DOHH2 (cell line): Measurements from ENCODE around the gene SH2D6.

Source experiments
- H3F3A ChIP-seq: fragments of 200-600 bp; sonication (generic), shearing (Covaris generic); 2 replicates; pipeline ENCODE4 v1.6.0; 2016; ENCODE audit warnings: antibody characterized with exemption, mild to moderate bottlenecking; ENCODE audit not compliant: control insufficient read depth, insufficient read depth
- H3K27ac ChIP-seq: fragments of 200-600 bp; sonication (generic); 2 replicates; pipeline ENCODE4 v1.5.1; 2014; ENCODE audit warnings: low read depth, mild to moderate bottlenecking, low read length, moderate library complexity
- H3K27me3 ChIP-seq: fragments of 200-600 bp; sonication (generic); 2 replicates; pipeline ENCODE4 v1.6.1; 2014; ENCODE audit warnings: mild to moderate bottlenecking, low read length, mixed read lengths; ENCODE audit not compliant: control insufficient read depth
- H3K36me3 ChIP-seq: fragments of 200-600 bp; sonication (generic); 2 replicates; pipeline ENCODE4 v1.6.1; 2014; ENCODE audit warnings: mild to moderate bottlenecking, low read length, moderate library complexity, mixed read lengths; ENCODE audit not compliant: control insufficient read depth
- H3K4me1 ChIP-seq: fragments of 200-600 bp; sonication (generic); 2 replicates; pipeline ENCODE4 v1.6.1; 2014; ENCODE audit warnings: mild to moderate bottlenecking, low read length, mixed read lengths; ENCODE audit not compliant: control insufficient read depth
- H3K4me2 ChIP-seq: fragments of 200-600 bp; sonication (generic); 2 replicates; pipeline ENCODE4 v1.6.0; 2014; ENCODE audit warnings: mild to moderate bottlenecking, low read length, moderate library complexity
- H3K4me3 ChIP-seq: fragments of 200-600 bp; sonication (generic); 2 replicates; pipeline ENCODE4 v1.5.1; 2014; ENCODE audit warnings: mild to moderate bottlenecking, low read length, mixed read lengths
- H3K79me2 ChIP-seq: fragments of 200-600 bp; sonication (generic); 2 replicates; pipeline ENCODE4 v1.6.1; 2014; ENCODE audit warnings: mild to moderate bottlenecking, low read length, mixed read lengths; ENCODE audit not compliant: control insufficient read depth
- H3K9me2 ChIP-seq: fragments of 200-600 bp; sonication (generic); replicated peaks from 2 replicates; pipeline ENCODE4 v1.6.1; 2014; ENCODE audit warnings: mild to moderate bottlenecking, low read length, mixed read lengths; ENCODE audit not compliant: control insufficient read depth
- H3K9me3 ChIP-seq: fragments of 200-600 bp; sonication (generic); 2 replicates; pipeline ENCODE4 v1.6.1; 2014; ENCODE audit warnings: antibody characterized with exemption, low read length, mixed read lengths; ENCODE audit not compliant: control insufficient read depth, insufficient read depth
- H4K20me1 ChIP-seq: fragments of 200-600 bp; sonication (generic); 2 replicates; pipeline ENCODE4 v1.6.0; 2014; ENCODE audit warnings: low read depth, mild to moderate bottlenecking, antibody characterized with exemption, low read length, moderate library complexity; ENCODE audit not compliant: control insufficient read depth, insufficient read depth
- CTCF ChIP-seq: fragments of 200-600 bp; sonication (generic); IDR thresholded peaks from one replicate; pipeline ENCODE4 v1.5.1; 2014; ENCODE audit warnings: antibody characterized with exemption, mild to moderate bottlenecking, low read depth, low read length; ENCODE audit not compliant: poor library complexity, severe bottlenecking
- EZH2phosphoT487 ChIP-seq: fragments of 200-600 bp; sonication (generic); IDR thresholded peaks from 2 replicates; pipeline ENCODE4 v1.6.1; 2017; ENCODE audit warnings: borderline replicate concordance, mild to moderate bottlenecking, antibody characterized with exemption, low read length, moderate library complexity, mixed read lengths

SH2D6 gene

GRCh38 chr2:85436836-85437487, 18.4 kb downstream of the SH2D6 start:
- H3K27ac ChIP-seq: no peak overlapping the region
- H3K4me2 ChIP-seq: peak overlapping the region; percentile 66
- H3K9me3 ChIP-seq: no peaks in the 10 kb centered on the region
- no peaks in the 10 kb centered on the region for H4K20me1 ChIP-seq
- H3K4me1 ChIP-seq: peaks cover 17% of the 10 kb centered on the region
- H3K36me3 ChIP-seq: no peaks in the 10 kb centered on the region
- no peaks in the 10 kb centered on the region for H3F3A ChIP-seq
- TF ChIP-seq CTCF (no peak), EZH2phosphoT487 (no peak)
- H3K27me3 ChIP-seq: no peaks in the 10 kb centered on the region; the same call in 1 of the 2 replicates
- H3K9me2 ChIP-seq: no peaks in the 10 kb centered on the region
- peak overlapping the region; percentile 70 for H3K4me3 ChIP-seq
- no peaks in the 10 kb centered on the region for H3K79me2 ChIP-seq

GRCh38 chr2:85437488-85438200, 19.1 kb downstream of the SH2D6 start:
- Histone ChIP-seq H4K20me1 (no peaks in the 10 kb centered on the region), H3K4me3 (peak overlapping the region; percentile 70), H3K79me2 (no peaks in the 10 kb centered on the region), H3K4me2 (peak overlapping the region; percentile 66), H3K27me3 (no peaks in the 10 kb centered on the region; the same call in 1 of the 2 replicates), H3K4me1 (peaks cover 17% of the 10 kb centered on the region), H3K36me3 (no peaks in the 10 kb centered on the region), H3K27ac (no peak overlapping the region), H3K9me2 (no peaks in the 10 kb centered on the region), H3K9me3 (no peaks in the 10 kb centered on the region), H3F3A (no peaks in the 10 kb centered on the region)
- no peak for TF ChIP-seq CTCF
- no peak for TF ChIP-seq EZH2phosphoT487

- Histone ChIP-seq H3K27me3 (no peaks in the 10 kb centered on the region; the same call in 1 of the 2 replicates), H3K4me2 (peak overlapping the region; percentile 66), H3K79me2 (no peaks in the 10 kb centered on the region), H3K9me2 (no peaks in the 10 kb centered on the region), H4K20me1 (no peaks in the 10 kb centered on the region), H3K36me3 (no peaks in the 10 kb centered on the region), H3F3A (no peaks in the 10 kb centered on the region), H3K27ac (no peak overlapping the region), H3K4me3 (peak overlapping the region; percentile 70), H3K9me3 (no peaks in the 10 kb centered on the region), H3K4me1 (peaks cover 17% of the 10 kb centered on the region)
- TF ChIP-seq EZH2phosphoT487 (no peak), CTCF (no peak)
Measured at GRCh38 chr2:85438201-85439024, 19.9 kb downstream of the SH2D6 start.
